Activated CD4-positive, alpha-beta T cell treated with anti-CD3 and anti-CD28 coated beads, Interleukin-2, amount 10 ng/mL, durations not matched to agents 24 days and 14 days (primary cell): ENCODE results near the gene JAZF1. TPM values are rescaled to one million over a fixed set of nuclear protein-coding genes. Genes with fewer than 3 reads are reported as not detected.
"Not testable (repeated sequence)": the region's sequence is repeated elsewhere in the genome, so short reads cannot be mapped to it uniquely, and the experiment has no call there.

Experiments
- DNase-seq: peaks from one replicate; pipeline ENCODE4 v3.0.0; 2022
- H3K27ac Mint-ChIP-seq: one replicate; pipeline ENCODE4 v1.8.0; 2022; ENCODE audit warnings: mild to moderate bottlenecking, mixed read lengths
- H3K27me3 Mint-ChIP-seq: one replicate; pipeline ENCODE4 v1.8.0; 2022; ENCODE audit warnings: mixed read lengths
- H3K36me3 Mint-ChIP-seq: one replicate; pipeline ENCODE4 v1.8.0; 2022; ENCODE audit warnings: low read depth, mild to moderate bottlenecking, mixed read lengths
- H3K4me1 Mint-ChIP-seq: one replicate; pipeline ENCODE4 v1.8.0; 2021; ENCODE audit warnings: mixed read lengths
- H3K4me3 Mint-ChIP-seq: one replicate; pipeline ENCODE4 v1.8.0; 2022; ENCODE audit warnings: mild to moderate bottlenecking, moderate library complexity, mixed read lengths
- H3K9me3 Mint-ChIP-seq: one replicate; pipeline ENCODE4 v1.8.0; 2021; ENCODE audit warnings: mixed read lengths
- intact Hi-C: fragments of 100-400 bp; cut with micrococcal nuclease; formaldehyde crosslinking; loops from one replicate; pipeline ENCODE4 v1.15.1; 2023
- total RNA-seq: library from RNA; stranded (reverse); gene quantifications from 2 replicates; pipeline ENCODE4 v1.2.3, GENCODE V29; 2022

Gene JAZF1
- total RNA-seq, 1 donor from 2014 or later = 4.2 TPM

- intact Hi-C loops = no loop called here
- no peak for DNase-seq
- H3K27ac Mint-ChIP-seq = no peak overlapping the region
- H3K4me3 Mint-ChIP-seq = no peak overlapping the region
- H3K27me3 Mint-ChIP-seq = no peaks in the 10 kb centered on the region
- H3K4me1 Mint-ChIP-seq = no peaks in the 10 kb centered on the region
- peaks cover 2% of the 10 kb centered on the region for H3K36me3 Mint-ChIP-seq
- H3K9me3 Mint-ChIP-seq = peaks cover under 1% of the 10 kb centered on the region
Measured at GRCh38 chr7:27860800-27861199, 319.8 kb downstream of the JAZF1 start.

- H3K27me3 Mint-ChIP-seq, H3K36me3 Mint-ChIP-seq, H3K4me3 Mint-ChIP-seq, H3K4me1 Mint-ChIP-seq, intact Hi-C loops, DNase-seq, H3K27ac Mint-ChIP-seq: not testable (repeated sequence)
- peaks cover 11% of the 10 kb centered on the region for H3K9me3 Mint-ChIP-seq
Measured at GRCh38 chr7:27856703-27857485, 323.7 kb downstream of the JAZF1 start.

- H3K4me3 Mint-ChIP-seq = no peak overlapping the region
- no peaks in the 10 kb centered on the region for H3K4me1 Mint-ChIP-seq
- H3K36me3 Mint-ChIP-seq = no peaks in the 10 kb centered on the region
- no peak overlapping the region for H3K27ac Mint-ChIP-seq
- H3K9me3 Mint-ChIP-seq = peaks cover 8% of the 10 kb centered on the region
- intact Hi-C loops = no loop called here
- H3K27me3 Mint-ChIP-seq = no peaks in the 10 kb centered on the region
- DNase-seq = no peak
Measured at GRCh38 chr7:27850531-27850930, 330.1 kb downstream of the JAZF1 start.

DNA sequence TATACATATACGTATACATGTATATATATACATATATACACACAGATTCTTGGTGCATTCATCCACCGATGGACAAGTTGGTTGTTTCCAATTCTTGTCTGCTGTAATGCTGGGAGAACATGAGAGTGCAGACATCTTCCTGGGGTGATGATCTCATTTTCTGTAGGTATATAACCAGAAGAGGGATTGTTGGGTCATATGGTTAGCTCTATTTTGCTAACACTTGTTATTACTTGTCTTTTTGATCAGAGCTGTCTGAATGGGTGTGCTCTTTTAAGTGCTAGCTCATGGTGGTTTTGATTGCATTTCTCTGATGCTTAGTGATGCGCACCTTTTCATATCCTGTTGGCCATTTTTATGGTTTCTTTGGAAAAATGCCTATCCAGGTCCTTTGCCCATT, 334.2 kb downstream of the JAZF1 start:
- intact Hi-C loops = no loop called here
- Mint-ChIP-seq H3K4me1 (no peaks in the 10 kb centered on the region), H3K9me3 (no peaks in the 10 kb centered on the region), H3K27ac (no peak overlapping the region), H3K36me3 (no peaks in the 10 kb centered on the region), H3K27me3 (no peaks in the 10 kb centered on the region), H3K4me3 (no peak overlapping the region)
- no peak for DNase-seq

DNA sequence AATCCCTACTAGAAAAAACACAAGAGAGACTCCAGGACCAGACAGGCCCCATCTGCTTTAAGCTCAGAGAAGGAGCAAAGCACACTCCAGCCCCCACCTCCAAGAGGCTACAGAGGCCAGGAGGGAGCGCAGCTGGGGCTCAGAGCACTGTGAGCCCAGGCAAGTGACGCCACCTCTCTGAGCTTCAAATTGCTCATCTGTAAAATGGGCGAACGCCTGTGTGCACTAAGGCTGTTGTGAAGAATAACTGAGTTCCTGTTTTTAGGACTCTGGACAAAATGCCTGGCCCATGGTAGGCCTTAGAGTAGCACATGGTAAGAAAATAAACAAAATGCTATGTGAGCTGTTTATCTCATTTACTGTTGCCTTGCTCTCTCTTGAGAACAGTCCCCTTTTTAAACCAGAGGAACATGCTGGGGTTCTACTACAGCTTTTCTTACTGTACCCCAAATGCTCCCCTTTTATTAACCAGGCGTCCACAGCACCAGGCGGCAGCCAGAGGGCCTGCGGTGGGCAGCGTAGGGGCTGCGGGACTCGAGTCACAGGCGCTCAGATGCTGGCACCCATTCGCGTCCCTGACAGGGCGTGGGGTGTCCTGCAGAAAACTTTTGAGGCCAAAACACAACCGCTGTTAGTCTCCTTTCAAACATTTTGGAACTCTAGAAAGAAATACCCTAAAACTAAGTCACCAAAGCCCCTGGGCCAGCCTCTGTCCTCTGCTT, 336.9 kb downstream of the JAZF1 start:
- H3K4me3 Mint-ChIP-seq = no peak overlapping the region
- H3K4me1 Mint-ChIP-seq = peaks cover 4% of the 10 kb centered on the region
- H3K36me3 Mint-ChIP-seq = peaks cover 1% of the 10 kb centered on the region
- no peaks in the 10 kb centered on the region for H3K9me3 Mint-ChIP-seq
- H3K27me3 Mint-ChIP-seq = no peaks in the 10 kb centered on the region
- H3K27ac Mint-ChIP-seq = no peak overlapping the region
- no peak for DNase-seq
- intact Hi-C loops = no loop called here

DNA sequence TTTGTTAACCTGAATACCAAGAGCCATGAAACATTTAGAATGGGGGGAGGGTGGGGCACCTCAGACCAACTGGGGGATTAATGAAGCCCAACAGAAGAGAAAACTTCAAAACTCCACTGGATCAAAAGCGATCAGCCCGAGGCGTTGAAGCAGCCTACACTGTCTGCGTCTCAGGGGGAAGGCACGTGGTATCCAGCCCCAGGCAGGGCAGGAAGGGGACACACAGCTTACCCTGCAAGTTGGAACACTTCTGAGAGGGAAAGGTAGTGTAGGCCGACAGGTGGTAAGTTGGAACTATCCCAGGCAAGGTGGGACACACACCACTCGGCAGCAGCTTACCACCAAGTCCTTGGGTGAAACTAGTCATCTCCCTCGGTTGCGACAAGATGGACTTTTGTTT, 337.7 kb downstream of the JAZF1 start:
- no peak overlapping the region for H3K4me3 Mint-ChIP-seq
- H3K27me3 Mint-ChIP-seq = no peaks in the 10 kb centered on the region
- H3K36me3 Mint-ChIP-seq = peaks cover 1% of the 10 kb centered on the region
- intact Hi-C loops = no loop called here
- no peaks in the 10 kb centered on the region for H3K9me3 Mint-ChIP-seq
- peaks cover 4% of the 10 kb centered on the region for H3K4me1 Mint-ChIP-seq
- no peak for DNase-seq
- no peak overlapping the region for H3K27ac Mint-ChIP-seq

GRCh38 chr7:27842094-27842692, 338.4 kb downstream of the JAZF1 start:
- no peak for DNase-seq
- Mint-ChIP-seq H3K4me1 (peaks cover 4% of the 10 kb centered on the region), H3K27ac (no peak overlapping the region), H3K4me3 (no peak overlapping the region), H3K9me3 (no peaks in the 10 kb centered on the region), H3K36me3 (peaks cover 1% of the 10 kb centered on the region), H3K27me3 (no peaks in the 10 kb centered on the region)
- intact Hi-C loops = no loop called here

DNA sequence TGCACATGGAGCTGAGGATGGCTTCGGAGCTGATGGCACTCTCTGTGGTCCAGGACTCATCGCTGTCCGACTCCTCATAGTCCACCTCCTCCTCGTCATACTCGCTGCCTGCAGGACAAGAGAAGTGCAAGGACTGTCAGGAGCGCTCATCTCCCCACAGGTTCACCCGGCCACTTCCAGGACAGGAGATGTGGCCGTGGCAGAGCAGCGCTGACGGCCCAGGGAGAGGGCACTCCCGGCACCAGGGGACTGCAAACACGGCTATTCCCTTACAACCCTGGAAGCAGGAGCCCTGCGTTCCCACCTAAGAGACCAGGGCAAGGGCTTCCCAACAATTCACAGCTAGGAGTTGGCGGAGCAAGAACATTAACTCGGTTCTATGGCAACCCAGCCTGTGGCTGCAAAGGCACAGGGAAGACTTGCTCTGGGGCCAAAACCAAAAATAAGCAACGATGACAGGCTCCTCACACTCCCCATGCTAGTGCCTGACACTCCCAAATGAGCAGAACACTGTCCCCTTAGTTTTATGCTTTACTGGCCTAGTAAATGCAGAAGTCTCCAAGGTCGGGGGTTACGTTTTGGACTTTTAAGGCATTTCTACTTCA, 339.7 kb downstream of the JAZF1 start:
- no peak for DNase-seq
- no peaks in the 10 kb centered on the region for H3K27me3 Mint-ChIP-seq

GRCh38 chr7:27840313-27840712, 340.3 kb downstream of the JAZF1 start:
- no peak overlapping the region for H3K27ac Mint-ChIP-seq
- no peak for DNase-seq
- H3K27me3 Mint-ChIP-seq = no peaks in the 10 kb centered on the region
- H3K36me3 Mint-ChIP-seq = peaks cover 1% of the 10 kb centered on the region
- intact Hi-C loops = no loop called here
- H3K4me1 Mint-ChIP-seq = peaks cover 4% of the 10 kb centered on the region
- no peak overlapping the region for H3K4me3 Mint-ChIP-seq
- no peaks in the 10 kb centered on the region for H3K9me3 Mint-ChIP-seq

More for the DNA sequence above, 339.7 kb downstream of the JAZF1 start:
- no peaks in the 10 kb centered on the region for H3K9me3 Mint-ChIP-seq
- peaks cover 1% of the 10 kb centered on the region for H3K36me3 Mint-ChIP-seq
- no peak overlapping the region for H3K4me3 Mint-ChIP-seq
- H3K27ac Mint-ChIP-seq = no peak overlapping the region
- H3K4me1 Mint-ChIP-seq = peaks cover 4% of the 10 kb centered on the region
- intact Hi-C loops = no loop called here

GRCh38 chr7:27839099-27839498, 341.5 kb downstream of the JAZF1 start:
- intact Hi-C loops = no loop called here
- peaks cover 1% of the 10 kb centered on the region for H3K36me3 Mint-ChIP-seq
- H3K4me3 Mint-ChIP-seq = no peak overlapping the region
- DNase-seq = no peak
- H3K27me3 Mint-ChIP-seq = no peaks in the 10 kb centered on the region
- peaks cover 4% of the 10 kb centered on the region for H3K4me1 Mint-ChIP-seq
- H3K9me3 Mint-ChIP-seq = no peaks in the 10 kb centered on the region
- H3K27ac Mint-ChIP-seq = no peak overlapping the region

DNA sequence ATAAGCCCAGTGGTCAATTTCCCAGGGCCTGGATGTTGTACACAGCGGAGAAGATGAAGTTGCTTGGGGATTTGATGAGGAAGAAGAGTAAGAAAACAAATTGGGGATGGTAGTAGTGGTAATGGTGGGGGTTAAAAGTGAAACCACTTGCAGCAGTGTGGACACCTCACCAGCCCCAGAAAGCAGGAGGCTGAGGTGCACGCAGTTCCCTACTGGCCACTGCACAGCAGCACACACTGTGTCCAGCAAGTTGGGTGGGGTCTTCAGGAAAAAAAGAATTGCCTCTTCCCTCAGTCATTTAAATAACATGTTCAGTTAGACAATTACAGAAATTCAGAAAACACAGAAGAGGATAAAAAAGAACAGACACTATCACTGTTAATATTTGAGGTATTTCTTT, 344.1 kb downstream of the JAZF1 start:
- no peaks in the 10 kb centered on the region for H3K27me3 Mint-ChIP-seq
- H3K36me3 Mint-ChIP-seq = peaks cover 3% of the 10 kb centered on the region
- intact Hi-C loops = no loop called here
- H3K4me3 Mint-ChIP-seq = no peak overlapping the region
- H3K4me1 Mint-ChIP-seq = peaks cover 4% of the 10 kb centered on the region
- no peak for DNase-seq
- no peaks in the 10 kb centered on the region for H3K9me3 Mint-ChIP-seq
- no peak overlapping the region for H3K27ac Mint-ChIP-seq

GRCh38 chr7:27835376-27835775, 345.2 kb downstream of the JAZF1 start:
- H3K36me3 Mint-ChIP-seq = peaks cover 6% of the 10 kb centered on the region
- DNase-seq = no peak
- H3K9me3 Mint-ChIP-seq = no peaks in the 10 kb centered on the region
- H3K4me3 Mint-ChIP-seq = no peak overlapping the region
- intact Hi-C loops = no loop called here
- H3K27ac Mint-ChIP-seq = no peak overlapping the region
- H3K27me3 Mint-ChIP-seq = no peaks in the 10 kb centered on the region
- peaks cover 4% of the 10 kb centered on the region for H3K4me1 Mint-ChIP-seq

GRCh38 chr7:27834179-27834921, 346.2 kb downstream of the JAZF1 start:
- H3K4me1 Mint-ChIP-seq = no peaks in the 10 kb centered on the region
- no peak overlapping the region for H3K27ac Mint-ChIP-seq

More at GRCh38 chr7:27834179-27834921, 346.2 kb downstream of the JAZF1 start:
- Mint-ChIP-seq H3K27me3 (no peaks in the 10 kb centered on the region), H3K36me3 (peaks cover 6% of the 10 kb centered on the region), H3K9me3 (no peaks in the 10 kb centered on the region), H3K4me3 (no peak overlapping the region)
- intact Hi-C loops = no loop called here
- DNase-seq = no peak
